ENCODE measurements around the gene NUDT3. TPM values are rescaled to one million over a fixed set of nuclear protein-coding genes. Genes with fewer than 3 reads are reported as not detected.

The NUDT3 gene
- total and polyA plus RNA-seq, 9 donors = 16.0 to 60.7 (median 50.2) TPM

GRCh38 chr6:34352305-34352937 is 40.0 kb downstream of the NUDT3 start:
- Histone ChIP-seq H3K27ac (no peak overlapping the region), H3K9me3 (no peaks in the 10 kb centered on the region), H3K27me3 (no peaks in the 10 kb centered on the region), H3K36me3 (no peaks in the 10 kb centered on the region), H3K4me3 (no peak overlapping the region), H3K4me1 (ENCODE audit: insufficient read depth) (peaks cover 3% of the 10 kb centered on the region)
- TF ChIP-seq EP300 (IDR thresholded peaks at IDR 0.05) (no peak), CTCF (IDR thresholded peaks at IDR 0.05) (no peak), POLR2A (IDR thresholded peaks at IDR 0.05) (no peak)
- DNase-seq = no peak
- intact Hi-C loops (cut with DNase I) = no loop called here
- WGBS, 3 donors = 60 to 86% (median 83%) methylated on average over 2 of the region's 2 CpGs

DNA sequence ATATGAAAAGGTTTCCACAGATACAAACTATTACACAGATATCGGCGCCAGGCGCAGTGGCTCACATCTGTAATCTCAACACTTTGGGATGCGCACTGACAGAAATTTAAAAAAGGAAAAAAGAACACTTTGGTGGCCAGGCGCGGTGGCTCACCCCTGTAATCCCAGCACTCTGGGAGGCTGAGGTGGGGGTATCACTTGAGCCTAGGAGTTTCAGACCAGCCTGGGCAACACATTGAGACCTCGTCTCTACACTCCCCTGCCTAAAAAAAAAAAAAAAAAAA is 41.6 kb downstream of the NUDT3 start:
- DNase-seq = no peak

GRCh38 chr6:34350137-34350933 is 42.1 kb downstream of the NUDT3 start:
- Histone ChIP-seq H3K27me3 (no peaks in the 10 kb centered on the region), H3K9me3 (no peaks in the 10 kb centered on the region), H3K36me3 (no peaks in the 10 kb centered on the region), H3K4me3 (no peak overlapping the region), H3K4me1 (ENCODE audit: insufficient read depth) (peaks cover 3% of the 10 kb centered on the region), H3K27ac (no peak overlapping the region)
- TF ChIP-seq EP300 (IDR thresholded peaks at IDR 0.05) = no peak
- TF ChIP-seq CTCF (IDR thresholded peaks at IDR 0.05) = no peak
- no peak for TF ChIP-seq POLR2A (IDR thresholded peaks at IDR 0.05)
- DNase-seq = no peak
- WGBS, 3 donors = 9 to 39% (median 29%) methylated on average over 1 of the region's 1 CpG
- intact Hi-C loops (cut with DNase I) = no loop called here

More for the DNA sequence above, 41.6 kb downstream of the NUDT3 start:
- no peaks in the 10 kb centered on the region for H3K27me3 ChIP-seq
- no peaks in the 10 kb centered on the region for H3K36me3 ChIP-seq
- intact Hi-C loops (cut with DNase I) = no loop called here
- no peak overlapping the region for H3K27ac ChIP-seq
- no peak overlapping the region for H3K4me3 ChIP-seq
- TF ChIP-seq EP300 (IDR thresholded peaks at IDR 0.05) (no peak), CTCF (IDR thresholded peaks at IDR 0.05) (no peak), POLR2A (IDR thresholded peaks at IDR 0.05) (no peak)
- 44 to 67% (median 63%) methylated on average over 7 of the region's 7 CpGs for WGBS, 3 donors
- H3K4me1 ChIP-seq (ENCODE audit: insufficient read depth) = peaks cover 3% of the 10 kb centered on the region
- no peaks in the 10 kb centered on the region for H3K9me3 ChIP-seq

DNA sequence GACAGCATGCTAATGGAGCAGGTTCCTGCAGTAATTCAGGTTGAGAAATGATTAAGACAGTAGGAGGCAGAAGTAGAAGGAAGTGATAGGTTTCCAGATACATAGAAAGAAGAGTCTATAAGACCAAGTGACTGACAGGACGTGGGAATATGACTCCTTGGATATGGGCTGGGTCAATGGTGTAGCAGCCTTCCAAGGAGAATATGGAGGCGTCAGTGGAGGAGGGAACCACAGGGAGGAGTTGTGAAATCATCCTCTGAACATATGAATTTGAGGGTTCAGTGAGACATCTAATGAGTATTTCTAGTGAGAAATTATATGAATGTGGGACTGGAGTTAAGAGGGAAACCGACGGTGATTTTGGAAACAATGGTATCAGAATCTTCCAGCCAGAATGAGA is 43.3 kb downstream of the NUDT3 start:
- no peak for TF ChIP-seq EP300 (IDR thresholded peaks at IDR 0.05)
- TF ChIP-seq POLR2A (IDR thresholded peaks at IDR 0.05) = no peak
- TF ChIP-seq CTCF (IDR thresholded peaks at IDR 0.05) = no peak
- no peak for DNase-seq
- 91 to 96% (median 94%) methylated on average over 4 of the region's 4 CpGs for WGBS, 3 donors
- H3K27ac ChIP-seq = no peak overlapping the region
- H3K4me1 ChIP-seq (ENCODE audit: insufficient read depth) = peaks cover 3% of the 10 kb centered on the region
- no peaks in the 10 kb centered on the region for H3K27me3 ChIP-seq
- intact Hi-C loops (cut with DNase I) = no loop called here
- no peak overlapping the region for H3K4me3 ChIP-seq
- no peaks in the 10 kb centered on the region for H3K9me3 ChIP-seq
- H3K36me3 ChIP-seq = no peaks in the 10 kb centered on the region

Data from ovary (tissue), 9 donors.